Neural cell (in vitro differentiated cells): ENCODE data around the gene SHMT2.

Source experiments
- CTCF ChIP-seq: fragments of 450-650 bp; IDR thresholded peaks from 2 replicates; pipeline ENCODE4 v1.5.1; 2014; ENCODE audit warnings: antibody characterized with exemption, mild to moderate bottlenecking, moderate library complexity; ENCODE audit not compliant: poor library complexity, severe bottlenecking
- EP300 ChIP-seq: fragments of 450-650 bp; conservative IDR thresholded peaks from 2 replicates; pipeline ENCODE4 v1.6.1; 2014; ENCODE audit warnings: antibody characterized with exemption, mild to moderate bottlenecking, moderate library complexity; ENCODE audit not compliant: poor library complexity, severe bottlenecking
- EZH2 ChIP-seq: fragments of 200-600, 300-800 bp; shearing (Covaris generic), sonication (generic); IDR thresholded peaks from 2 replicates; pipeline ENCODE4 v1.6.1; 2014; ENCODE audit warnings: antibody characterized with exemption, low read length, borderline replicate concordance, mild to moderate bottlenecking; ENCODE audit not compliant: insufficient read depth, poor library complexity, severe bottlenecking
- MXI1 ChIP-seq: fragments of 450-650 bp; conservative IDR thresholded peaks from 2 replicates; pipeline ENCODE4 v1.6.1; 2014; ENCODE audit warnings: antibody characterized with exemption, mild to moderate bottlenecking; ENCODE audit not compliant: poor library complexity, severe bottlenecking
- POLR2AphosphoS5 ChIP-seq: IDR thresholded peaks from 2 replicates; pipeline ENCODE4 v1.6.1; 2012
- RAD21 ChIP-seq: fragments of 450-650 bp; conservative IDR thresholded peaks from 2 replicates; pipeline ENCODE4 v1.6.1; 2014; ENCODE audit warnings: antibody characterized with exemption, mild to moderate bottlenecking, moderate library complexity
- REST ChIP-seq: IDR thresholded peaks from 2 replicates; pipeline ENCODE4 v1.6.1; 2012; ENCODE audit warnings: borderline replicate concordance
- SMC3 ChIP-seq: fragments of 450-650 bp; conservative IDR thresholded peaks from 2 replicates; pipeline ENCODE4 v1.6.1; 2014; ENCODE audit warnings: antibody characterized with exemption, mild to moderate bottlenecking, moderate library complexity; ENCODE audit not compliant: poor library complexity
- TAF1 ChIP-seq: IDR thresholded peaks from 2 replicates; pipeline ENCODE4 v1.6.1; 2012; ENCODE audit warnings: low read depth

GRCh38 chr12:57187222-57188089 is 42.1 kb upstream of the SHMT2 start:
- TF ChIP-seq CTCF (no peak), EP300 (no peak), RAD21 (no peak), EZH2 (no peak), REST (no peak), POLR2AphosphoS5 (no peak), TAF1 (no peak), MXI1 (no peak), SMC3 (no peak)
